Measurements from ENCODE around the gene ADAMTS12.

The ADAMTS12 gene

GRCh38 chr5:33810491-33811120 is 81.2 kb downstream of the ADAMTS12 start:
- no peak for DNase-seq

GRCh38 chr5:33809936-33810335 is 81.9 kb downstream of the ADAMTS12 start:
- DNase-seq: no peak

- DNase-seq: no peak
These were observed 83.1 kb downstream of the ADAMTS12 start for GRCh38 chr5:33808699-33809098.

- DNase-seq: no peak
These were observed 84.0 kb downstream of the ADAMTS12 start for GRCh38 chr5:33807771-33808170.

GRCh38 chr5:33806738-33807442 is 84.9 kb downstream of the ADAMTS12 start:
- no peak for DNase-seq

GRCh38 chr5:33801292-33801691 is 90.5 kb downstream of the ADAMTS12 start:
- no peak for DNase-seq

- no peak for DNase-seq
These were observed 91.4 kb downstream of the ADAMTS12 start for GRCh38 chr5:33800241-33800950.

- DNase-seq: no peak
These were observed 96.3 kb downstream of the ADAMTS12 start for GRCh38 chr5:33795496-33795895.

- DNase-seq: peak in 1 of 58 donors; percentile 37
These were observed 97.1 kb downstream of the ADAMTS12 start for GRCh38 chr5:33794550-33795181.

GRCh38 chr5:33793836-33794549 is 97.8 kb downstream of the ADAMTS12 start:
- DNase-seq: no peak

GRCh38 chr5:33793276-33793675 is 98.5 kb downstream of the ADAMTS12 start:
- no peak for DNase-seq

GRCh38 chr5:33792559-33792958 is 99.2 kb downstream of the ADAMTS12 start:
- no peak for DNase-seq

- no peak for DNase-seq
These were observed 102.2 kb downstream of the ADAMTS12 start for GRCh38 chr5:33789567-33789957.

- no peak for DNase-seq
These were observed 102.7 kb downstream of the ADAMTS12 start for GRCh38 chr5:33788922-33789566.

- DNase-seq: no peak
These were observed 106.2 kb downstream of the ADAMTS12 start for GRCh38 chr5:33785571-33785970.

GRCh38 chr5:33781286-33781685 is 110.5 kb downstream of the ADAMTS12 start:
- no peak for DNase-seq

- DNase-seq: no peak
These were observed 115.6 kb downstream of the ADAMTS12 start for GRCh38 chr5:33776151-33776660.

- no peak for DNase-seq
These were observed 117.4 kb downstream of the ADAMTS12 start for GRCh38 chr5:33774341-33774740.

GRCh38 chr5:33772380-33772897 is 119.4 kb downstream of the ADAMTS12 start:
- no peak for DNase-seq

GRCh38 chr5:33769968-33770367 is 121.8 kb downstream of the ADAMTS12 start:
- DNase-seq: no peak

Data from anterior cingulate cortex (tissue), 58 donors.